Loucy (cell line): Measurements from ENCODE around the gene BIK.

ENCODE experiments used
- H2AFZ ChIP-seq: fragments of 200-600 bp; sonication (generic); 2 replicates; pipeline ENCODE4 v1.6.0; 2016; ENCODE audit warnings: antibody characterized with exemption, mild to moderate bottlenecking, low read length, moderate library complexity
- H3F3A ChIP-seq: fragments of 200-600 bp; 2 replicates; pipeline ENCODE4 v1.6.0; 2016; ENCODE audit warnings: antibody characterized with exemption, low read depth, mild to moderate bottlenecking
- H3K27me3 ChIP-seq: fragments of 200-600 bp; sonication (generic); 2 replicates; pipeline ENCODE4 v1.6.1; 2014; ENCODE audit warnings: low read length, mild to moderate bottlenecking; ENCODE audit not compliant: insufficient read depth, poor library complexity, severe bottlenecking
- H3K36me3 ChIP-seq: fragments of 200-600 bp; sonication (generic); 2 replicates; pipeline ENCODE4 v1.6.1; 2016; ENCODE audit warnings: low read length; ENCODE audit not compliant: insufficient read depth
- H3K4me1 ChIP-seq: fragments of 200-600 bp; sonication (generic); 2 replicates; pipeline ENCODE4 v1.5.1; 2014; ENCODE audit warnings: low read length, mild to moderate bottlenecking; ENCODE audit not compliant: insufficient read depth, poor library complexity, severe bottlenecking
- H3K4me2 ChIP-seq: fragments of 200-600 bp; sonication (generic); 2 replicates; pipeline ENCODE4 v1.6.0; 2014; ENCODE audit warnings: antibody characterized with exemption, low read length, low read depth, mild to moderate bottlenecking; ENCODE audit not compliant: poor library complexity, severe bottlenecking
- H3K4me3 ChIP-seq: fragments of 200-600 bp; sonication (generic); 2 replicates; pipeline ENCODE4 v1.5.1; 2014; ENCODE audit warnings: low read length, mild to moderate bottlenecking, mixed read lengths; ENCODE audit not compliant: poor library complexity, severe bottlenecking
- H3K79me2 ChIP-seq: fragments of 200-600 bp; sonication (generic); 2 replicates; pipeline ENCODE4 v1.6.1; 2014; ENCODE audit warnings: low read length; ENCODE audit not compliant: insufficient read depth
- H3K9ac ChIP-seq: fragments of 200-600 bp; sonication (generic); 2 replicates; pipeline ENCODE4 v1.6.0; 2014; ENCODE audit warnings: mild to moderate bottlenecking, low read depth, low read length, moderate library complexity; ENCODE audit not compliant: poor library complexity, severe bottlenecking
- H3K9me2 ChIP-seq: fragments of 200-600 bp; sonication (generic); replicated peaks from 2 replicates; pipeline ENCODE4 v1.6.1; 2016; ENCODE audit warnings: low read depth, low read length, mixed read lengths
- H3K9me3 ChIP-seq: fragments of 200-600 bp; sonication (generic); 2 replicates; pipeline ENCODE4 v1.6.1; 2014; ENCODE audit warnings: mild to moderate bottlenecking, antibody characterized with exemption, low read length, low read depth; ENCODE audit not compliant: insufficient read depth
- H4K20me1 ChIP-seq: fragments of 200-600 bp; sonication (generic); 2 replicates; pipeline ENCODE4 v1.6.0; 2014; ENCODE audit warnings: antibody characterized with exemption, low read length, mild to moderate bottlenecking; ENCODE audit not compliant: insufficient read depth, poor library complexity, severe bottlenecking
- EZH2phosphoT487 ChIP-seq: fragments of 200-600 bp; IDR thresholded peaks from 2 replicates; pipeline ENCODE4 v1.6.1; 2018; ENCODE audit warnings: antibody characterized with exemption, mild to moderate bottlenecking, moderate library complexity, borderline replicate concordance
- TF ChIP-seq, protein P1 (sequence below): fragments of 200-600 bp; sonication (generic); conservative IDR thresholded peaks from 2 replicates; pipeline ENCODE4 v1.5.1; 2014; ENCODE audit warnings: mild to moderate bottlenecking, antibody characterized with exemption, low read length

The BIK gene

DNA sequence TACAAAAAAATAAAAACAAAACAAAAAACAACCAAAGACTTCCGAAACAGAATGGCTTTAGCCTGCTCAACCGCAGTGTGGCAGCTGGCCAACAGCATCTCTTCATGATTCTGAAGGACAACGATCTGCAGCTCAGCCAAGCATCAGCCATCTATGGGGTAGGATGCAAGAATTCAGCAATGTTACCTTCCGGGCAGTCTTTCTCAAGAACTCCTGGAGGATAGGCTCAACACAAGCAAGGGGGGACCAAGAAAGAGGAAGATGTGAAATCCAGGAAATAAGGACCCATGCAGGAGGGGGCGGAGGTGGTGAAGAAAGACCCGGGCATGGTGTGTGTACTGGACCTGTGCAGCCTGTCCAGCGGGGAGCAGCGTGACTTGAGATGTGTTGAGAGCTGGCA is 37.3 kb downstream of the BIK start:
- peak overlapping the region; percentile 20 for H3K4me2 ChIP-seq
- no peaks in the 10 kb centered on the region for H3K36me3 ChIP-seq
- no peaks in the 10 kb centered on the region for H3K9me3 ChIP-seq
- no peaks in the 10 kb centered on the region for H3K27me3 ChIP-seq
- H3K4me3 ChIP-seq: no peak overlapping the region
- peaks cover 16% of the 10 kb centered on the region for H3K79me2 ChIP-seq
- no peaks in the 10 kb centered on the region for H3F3A ChIP-seq
- H4K20me1 ChIP-seq: no peaks in the 10 kb centered on the region
- H3K4me1 ChIP-seq: peaks cover 33% of the 10 kb centered on the region
- TF ChIP-seq, protein P1, sequence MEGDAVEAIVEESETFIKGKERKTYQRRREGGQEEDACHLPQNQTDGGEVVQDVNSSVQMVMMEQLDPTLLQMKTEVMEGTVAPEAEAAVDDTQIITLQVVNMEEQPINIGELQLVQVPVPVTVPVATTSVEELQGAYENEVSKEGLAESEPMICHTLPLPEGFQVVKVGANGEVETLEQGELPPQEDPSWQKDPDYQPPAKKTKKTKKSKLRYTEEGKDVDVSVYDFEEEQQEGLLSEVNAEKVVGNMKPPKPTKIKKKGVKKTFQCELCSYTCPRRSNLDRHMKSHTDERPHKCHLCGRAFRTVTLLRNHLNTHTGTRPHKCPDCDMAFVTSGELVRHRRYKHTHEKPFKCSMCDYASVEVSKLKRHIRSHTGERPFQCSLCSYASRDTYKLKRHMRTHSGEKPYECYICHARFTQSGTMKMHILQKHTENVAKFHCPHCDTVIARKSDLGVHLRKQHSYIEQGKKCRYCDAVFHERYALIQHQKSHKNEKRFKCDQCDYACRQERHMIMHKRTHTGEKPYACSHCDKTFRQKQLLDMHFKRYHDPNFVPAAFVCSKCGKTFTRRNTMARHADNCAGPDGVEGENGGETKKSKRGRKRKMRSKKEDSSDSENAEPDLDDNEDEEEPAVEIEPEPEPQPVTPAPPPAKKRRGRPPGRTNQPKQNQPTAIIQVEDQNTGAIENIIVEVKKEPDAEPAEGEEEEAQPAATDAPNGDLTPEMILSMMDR: no peak
- TF ChIP-seq EZH2phosphoT487: no peak
- no peak overlapping the region; the same call in 1 of the 2 replicates for H2AFZ ChIP-seq
- no peaks in the 10 kb centered on the region for H3K9me2 ChIP-seq
- H3K9ac ChIP-seq: peak overlapping the region; percentile 43

DNA sequence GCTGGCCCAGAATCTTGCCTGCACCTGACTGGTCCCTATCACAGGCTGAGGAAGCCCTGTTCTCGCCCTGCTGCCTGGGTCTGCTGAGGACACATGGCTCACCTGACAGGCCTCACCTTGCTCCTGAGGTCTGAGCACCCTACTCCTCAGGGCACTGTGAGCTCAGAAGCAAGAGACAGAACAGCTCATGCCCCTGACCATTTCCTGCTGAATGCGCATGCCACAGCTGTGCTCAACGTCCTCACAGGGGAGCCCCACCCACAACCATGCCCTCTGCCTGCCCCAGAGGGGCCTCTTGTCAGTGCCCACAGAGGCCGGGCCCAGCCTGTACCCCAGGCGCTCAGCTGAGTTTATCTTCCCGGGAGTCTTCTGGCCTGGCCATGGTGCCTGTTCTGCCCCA is 38.0 kb downstream of the BIK start:
- peak overlapping the region; percentile 87 for H2AFZ ChIP-seq
- H3K4me3 ChIP-seq: peak overlapping the region; percentile 17
- H3K36me3 ChIP-seq: no peaks in the 10 kb centered on the region
- H3K27me3 ChIP-seq: no peaks in the 10 kb centered on the region
- no peaks in the 10 kb centered on the region for H3F3A ChIP-seq
- H3K9me2 ChIP-seq: no peaks in the 10 kb centered on the region
- H3K4me1 ChIP-seq: peaks cover 36% of the 10 kb centered on the region
- H3K79me2 ChIP-seq: peaks cover 17% of the 10 kb centered on the region
- TF ChIP-seq, protein P1: no peak
- TF ChIP-seq EZH2phosphoT487: no peak
- H4K20me1 ChIP-seq: no peaks in the 10 kb centered on the region
- H3K9ac ChIP-seq: peak overlapping the region; percentile 63
- H3K4me2 ChIP-seq: peak overlapping the region; percentile 62
- H3K9me3 ChIP-seq: no peaks in the 10 kb centered on the region

DNA sequence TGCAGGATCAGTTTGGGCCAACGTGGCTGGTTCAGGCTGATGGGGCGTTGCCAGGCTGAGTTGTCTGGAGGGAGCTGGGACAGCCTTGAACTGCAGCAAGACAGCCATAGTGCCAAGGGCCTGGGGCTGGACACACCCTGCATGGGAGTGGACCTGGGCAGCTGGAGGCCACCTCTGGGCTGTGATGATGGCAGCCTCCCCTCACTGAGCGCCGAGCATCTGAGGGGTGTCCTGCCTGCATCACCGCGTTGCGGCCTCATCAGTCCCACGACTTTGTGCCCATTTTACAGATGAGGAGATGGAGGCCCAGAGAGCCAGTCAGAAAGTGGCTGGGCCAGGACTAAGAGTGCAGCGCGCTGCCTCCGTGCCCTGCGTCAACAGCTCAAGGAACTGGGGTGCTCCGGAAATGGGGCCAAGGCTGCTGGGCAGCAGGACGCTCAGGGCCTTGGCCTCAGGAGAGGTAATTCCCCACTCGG is 40.2 kb downstream of the BIK start:
- Histone ChIP-seq H3K4me1 (peaks cover 40% of the 10 kb centered on the region), H3F3A (no peaks in the 10 kb centered on the region), H3K27me3 (no peaks in the 10 kb centered on the region), H3K4me2 (peak overlapping the region; percentile 92), H3K9ac (peak overlapping the region; percentile 90), H3K9me2 (no peaks in the 10 kb centered on the region), H3K4me3 (peak overlapping the region; percentile 93), H3K9me3 (no peaks in the 10 kb centered on the region), H2AFZ (peak overlapping the region; percentile 82; the same call in 1 of the 2 replicates), H3K36me3 (no peaks in the 10 kb centered on the region), H4K20me1 (no peaks in the 10 kb centered on the region), H3K79me2 (peaks cover 26% of the 10 kb centered on the region)
- TF ChIP-seq, protein P1: no peak
- no peak for TF ChIP-seq EZH2phosphoT487
